Fibroblast of lung (primary cell): Measurements from ENCODE around the gene SLC22A7. TPM values are rescaled to one million over a fixed set of nuclear protein-coding genes. Genes with fewer than 3 reads are reported as not detected.

Source experiments
- DNase-seq, 2 donors: peaks; one replicate each; pipeline versions ENCODE4 v3.0.0 to v3.0.0-alpha.2; 2010; ENCODE audit warnings: low read depth in 2 of 2
- H2AFZ ChIP-seq: 2 replicates; pipeline ENCODE4 v1.5.1; 2012; ENCODE audit warnings: low read length, control low read depth, inconsistent platforms
- H3K27ac ChIP-seq: 2 replicates; pipeline ENCODE4 v1.5.1; 2011; ENCODE audit warnings: low read length, control low read depth; ENCODE audit not compliant: insufficient read depth
- H3K27me3 ChIP-seq: 2 replicates; pipeline ENCODE4 v1.5.1; 2011; ENCODE audit warnings: mild to moderate bottlenecking, low read length; ENCODE audit not compliant: control insufficient read depth, insufficient read depth
- H3K36me3 ChIP-seq: 2 replicates; pipeline ENCODE4 v1.5.1; 2011; ENCODE audit warnings: low read length; ENCODE audit not compliant: control insufficient read depth, insufficient read depth
- H3K4me1 ChIP-seq: 2 replicates; pipeline ENCODE4 v1.5.1; 2011; ENCODE audit warnings: low read length; ENCODE audit not compliant: control insufficient read depth, insufficient read depth; ENCODE audit errors: extremely low read depth
- H3K4me2 ChIP-seq: 2 replicates; pipeline ENCODE4 v1.5.1; 2011; ENCODE audit warnings: low read length, control low read depth; ENCODE audit not compliant: insufficient read depth; ENCODE audit errors: extremely low read depth
- H3K4me3 ChIP-seq, 4 experiments: fragments of 200-600 bp in 1 of 4; sonication (generic) in 1 of 4; replicated peaks in 1 of 4; 2 replicates each; pipeline ENCODE4 v1.5.1; 2011 to 2016; ENCODE audit warnings: low read length in 4 of 4, low read depth in 3 of 4, mild to moderate bottlenecking in 3 of 4, control low read depth in 2 of 4, inconsistent platforms in 1 of 4, mixed read lengths in 1 of 4; ENCODE audit not compliant: insufficient read depth in 1 of 4; ENCODE audit errors: control extremely low read depth in 1 of 4
- H3K79me2 ChIP-seq: 2 replicates; pipeline ENCODE4 v1.5.1; 2012; ENCODE audit warnings: mild to moderate bottlenecking, low read length, inconsistent platforms; ENCODE audit not compliant: control insufficient read depth, insufficient read depth
- H3K9ac ChIP-seq: 2 replicates; pipeline ENCODE4 v1.5.1; 2011; ENCODE audit warnings: mild to moderate bottlenecking, low read length, control low read depth; ENCODE audit not compliant: insufficient read depth
- H3K9me3 ChIP-seq: 2 replicates; pipeline ENCODE4 v1.5.1; 2012; ENCODE audit warnings: low read depth, low read length; ENCODE audit not compliant: control insufficient read depth, insufficient read depth
- H4K20me1 ChIP-seq: 2 replicates; pipeline ENCODE4 v1.5.1; 2011; ENCODE audit warnings: low read length; ENCODE audit not compliant: control insufficient read depth, insufficient read depth; ENCODE audit errors: extremely low read depth
- CTCF ChIP-seq, 2 donors: IDR thresholded peaks in 1 of 2; conservative IDR thresholded peaks in 1 of 2; 1 replicate in 1 of 2; 2 replicates in 1 of 2; pipeline ENCODE4 v1.5.1; 2011 to 2012; ENCODE audit warnings: low read length in 2 of 2, control low read depth in 1 of 2, inconsistent platforms in 1 of 2, low read depth in 1 of 2, mild to moderate bottlenecking in 1 of 2
- EZH2 ChIP-seq: IDR thresholded peaks from 2 replicates; pipeline ENCODE4 v1.5.1; 2012; ENCODE audit warnings: low read length, control low read depth, mild to moderate bottlenecking; ENCODE audit errors: missing control alignments
- polyA plus RNA-seq, 2 donors: library from polyadenylated mRNA; depleted of rRNA in 1 of 2; stranded (reverse) in 1 of 2; unstranded in 1 of 2; fragments of >200 nt; gene quantifications; 2 replicates each; pipeline ENCODE4 v1.2.1, GENCODE V29; 2011 to 2012; ENCODE audit warnings: missing spikeins in 1 of 2
- total RNA-seq: library from RNA; depleted of rRNA; stranded (reverse); fragments of >200 nt; gene quantifications from 2 replicates; pipeline ENCODE4 v1.2.1, GENCODE V29; 2014

SLC22A7 gene
- total and polyA plus RNA-seq, 2 donors (not counting 1 experiment from before 2014, with no cell fraction given), result not detected

- Histone ChIP-seq H3K27me3 (peaks cover 12% of the 10 kb centered on the region), H3K79me2 (no peaks in the 10 kb centered on the region), H4K20me1 (no peaks in the 10 kb centered on the region), H3K9me3 (no peaks in the 10 kb centered on the region), H3K4me2 (no peak overlapping the region), H3K4me3 (no peak overlapping the region), H2AFZ (no peak overlapping the region), H3K9ac (no peak overlapping the region), H3K4me1 (no peaks in the 10 kb centered on the region), H3K27ac (no peak overlapping the region), H3K36me3 (no peaks in the 10 kb centered on the region)
- peak; percentile 50 to 63 for DNase-seq
- TF ChIP-seq CTCF (conservative IDR thresholded peaks at IDR 0.05 in 1 of 2, IDR thresholded peaks at IDR 0.05 in 1 of 2; ENCODE audit: low read depth in 1 of 2, low read length in 2 of 2) (peak; percentile 77 to 81), EZH2 (no peak)
Measured at GRCh38 chr6:43263314-43264178, 34.5 kb upstream of the SLC22A7 start.

- H3K79me2 ChIP-seq, result no peaks in the 10 kb centered on the region
- TF ChIP-seq EZH2 (no peak), CTCF (conservative IDR thresholded peaks at IDR 0.05 in 1 of 2, IDR thresholded peaks at IDR 0.05 in 1 of 2; ENCODE audit: low read depth in 1 of 2, low read length in 2 of 2) (no peak)
- H3K4me3 ChIP-seq, result no peak overlapping the region
- no peaks in the 10 kb centered on the region for H4K20me1 ChIP-seq
- no peak for DNase-seq
- no peak overlapping the region for H2AFZ ChIP-seq
- H3K27me3 ChIP-seq, result peaks cover 19% of the 10 kb centered on the region
- H3K4me1 ChIP-seq, result peaks cover 3% of the 10 kb centered on the region
- H3K36me3 ChIP-seq, result no peaks in the 10 kb centered on the region
- no peaks in the 10 kb centered on the region for H3K9me3 ChIP-seq
- no peak overlapping the region for H3K27ac ChIP-seq
- H3K9ac ChIP-seq, result no peak overlapping the region
- H3K4me2 ChIP-seq, result no peak overlapping the region
Measured at GRCh38 chr6:43264599-43265145, 33.4 kb upstream of the SLC22A7 start.

GRCh38 chr6:43265564-43265963 lies 32.5 kb upstream of the SLC22A7 start:
- Histone ChIP-seq H3K9me3 (no peaks in the 10 kb centered on the region), H3K4me2 (no peak overlapping the region), H3K4me3 (no peak overlapping the region), H3K27me3 (peaks cover 24% of the 10 kb centered on the region), H3K9ac (no peak overlapping the region), H3K36me3 (no peaks in the 10 kb centered on the region), H3K27ac (no peak overlapping the region), H3K4me1 (peaks cover 3% of the 10 kb centered on the region), H4K20me1 (no peaks in the 10 kb centered on the region), H3K79me2 (no peaks in the 10 kb centered on the region), H2AFZ (no peak overlapping the region)
- no peak for DNase-seq
- no peak for TF ChIP-seq CTCF (conservative IDR thresholded peaks at IDR 0.05 in 1 of 2, IDR thresholded peaks at IDR 0.05 in 1 of 2; ENCODE audit: low read depth in 1 of 2, low read length in 2 of 2)
- TF ChIP-seq EZH2, result no peak
